SK-N-SH (cell line): ENCODE results near the gene MAPK14. TPM values are rescaled to one million over a fixed set of nuclear protein-coding genes. Genes with fewer than 3 reads are reported as not detected.

Source experiments
- CTCF ChIA-PET: fragments of 300-600, 350-600 bp; formaldehyde crosslinking; extraction: SDS; loops from one replicate; lab custom pipeline; 2021; lab: Yijun Ruan, JAX
- POLR2A ChIA-PET: fragments of 350-600 bp; sonication (Branson Sonifier 250); formaldehyde crosslinking; extraction: SDS; loops from one replicate; lab custom pipeline; 2020; ENCODE audit warnings: antibody characterized with exemption, inconsistent platforms; lab: Yijun Ruan, JAX
- DNase-seq: peaks from one replicate; pipeline ENCODE4 v3.0.0; 2012
- H2AFZ ChIP-seq: fragments of 200-600 bp; sonication (generic); 2 replicates; pipeline ENCODE4 v1.8.1; 2016; ENCODE audit warnings: antibody characterized with exemption, mild to moderate bottlenecking, low read depth
- H3F3A ChIP-seq: fragments of 200-600 bp; sonication (generic); replicated peaks from 2 replicates; pipeline ENCODE3; 2016; ENCODE audit warnings: antibody characterized with exemption, mild to moderate bottlenecking; ENCODE audit not compliant: insufficient read depth
- H3K27ac ChIP-seq, 2 experiments: fragments of 200-500 bp in 1 of 2; fragments of 200-600 bp in 1 of 2; sonication (Bioruptor generic) in 1 of 2; sonication (generic), shearing (Covaris generic) in 1 of 2; 2 replicates each; pipeline versions ENCODE4 v1.5.1 to v1.6.1; 2014 to 2016; ENCODE audit warnings: low read depth in 2 of 2, inconsistent platforms in 1 of 2, low read length in 1 of 2, mild to moderate bottlenecking in 1 of 2, mixed read lengths in 1 of 2
- H3K27me3 ChIP-seq: fragments of 200-600 bp; sonication (generic), shearing (Covaris generic); 2 replicates; pipeline ENCODE4 v1.6.1; 2016; ENCODE audit warnings: mixed run types; ENCODE audit not compliant: insufficient read depth
- H3K36me3 ChIP-seq, 2 experiments: fragments of 200-500 bp in 1 of 2; fragments of 200-600 bp in 1 of 2; sonication (Bioruptor generic) in 1 of 2; sonication (generic) in 1 of 2; replicated peaks in 1 of 2; 2 replicates each; pipeline versions ENCODE3 to v1.5.1; 2014 to 2016; ENCODE audit warnings: low read length in 1 of 2, mild to moderate bottlenecking in 1 of 2; ENCODE audit not compliant: insufficient read depth in 2 of 2, control insufficient read depth in 1 of 2
- H3K4me1 ChIP-seq, 2 experiments: fragments of 200-500 bp in 1 of 2; fragments of 200-600 bp in 1 of 2; sonication (Bioruptor generic) in 1 of 2; sonication (generic), shearing (Covaris generic) in 1 of 2; 2 replicates each; pipeline versions ENCODE4 v1.5.1 to v1.6.1; 2014 to 2016; ENCODE audit warnings: low read depth in 1 of 2, low read length in 1 of 2, mixed run types in 1 of 2; ENCODE audit not compliant: insufficient read depth in 2 of 2, control insufficient read depth in 1 of 2
- H3K4me2 ChIP-seq: fragments of 200-600 bp; sonication (generic), shearing (Covaris generic); 2 replicates; pipeline ENCODE4 v1.6.1; 2017; ENCODE audit warnings: mixed run types
- H3K4me3 ChIP-seq, 2 experiments: fragments of 200-500 bp in 1 of 2; fragments of 200-600 bp in 1 of 2; sonication (Bioruptor generic) in 1 of 2; sonication (generic), shearing (Covaris generic) in 1 of 2; 2 replicates each; pipeline versions ENCODE4 v1.5.1 to v1.8.1; 2014 to 2016; ENCODE audit warnings: low read depth in 2 of 2, inconsistent platforms in 1 of 2, low read length in 1 of 2, mild to moderate bottlenecking in 1 of 2, mixed read lengths in 1 of 2, moderate library complexity in 1 of 2
- H3K79me2 ChIP-seq: fragments of 200-600 bp; sonication (generic); 2 replicates; pipeline ENCODE4 v1.8.1; 2017; ENCODE audit warnings: mild to moderate bottlenecking; ENCODE audit not compliant: insufficient read depth
- H3K9ac ChIP-seq: fragments of 200-600 bp; sonication (generic); 2 replicates; pipeline ENCODE4 v1.6.1; 2017; ENCODE audit warnings: mixed run types
- H3K9me2 ChIP-seq: fragments of 200-600 bp; sonication (generic); 2 replicates; pipeline ENCODE4 v1.6.1; 2017; ENCODE audit warnings: mixed run types
- H3K9me3 ChIP-seq: fragments of 200-600 bp; sonication (generic); 2 replicates; pipeline ENCODE4 v1.6.1; 2017; ENCODE audit warnings: mixed run types, mild to moderate bottlenecking, moderate library complexity
- H4K20me1 ChIP-seq: fragments of 200-600 bp; sonication (generic); 2 replicates; pipeline ENCODE4 v1.6.1; 2017; ENCODE audit warnings: mild to moderate bottlenecking, mixed run types; ENCODE audit not compliant: insufficient read depth
- CHD2 ChIP-seq: fragments of 150-350 bp; IDR thresholded peaks from 2 replicates; pipeline ENCODE4 v1.6.1; 2018; ENCODE audit warnings: low read length; ENCODE audit not compliant: partially characterized antibody
- ELF1 ChIP-seq: IDR thresholded peaks from 2 replicates; pipeline ENCODE4 v1.4.0; 2012
- EZH2phosphoT487 ChIP-seq: fragments of 200-600 bp; sonication (generic); IDR thresholded peaks from 2 replicates; pipeline ENCODE4 v1.6.1; 2017; ENCODE audit warnings: low read depth, mixed run types, mild to moderate bottlenecking, antibody characterized with exemption, moderate library complexity, borderline replicate concordance
- FOSL2 ChIP-seq: IDR thresholded peaks from 2 replicates; pipeline ENCODE4 v1.4.0; 2012; ENCODE audit warnings: low read depth, mild to moderate bottlenecking, moderate library complexity, borderline replicate concordance
- FOXM1 ChIP-seq: IDR thresholded peaks from 2 replicates; pipeline ENCODE4 v1.4.0; 2012; ENCODE audit warnings: low read depth, mild to moderate bottlenecking
- GABPA ChIP-seq: IDR thresholded peaks from 2 replicates; pipeline ENCODE4 v1.4.0; 2012; ENCODE audit warnings: low read depth, mild to moderate bottlenecking
- GATA2 ChIP-seq: sonication (generic); formaldehyde crosslinking; IDR thresholded peaks from 2 replicates; pipeline ENCODE4 v1.5.0; 2020; ENCODE audit warnings: mild to moderate bottlenecking, missing genetic modification reagents
- IRF3 ChIP-seq: fragments of 150-350 bp; IDR thresholded peaks from 2 replicates; pipeline ENCODE4 v1.6.1; 2016; ENCODE audit warnings: mild to moderate bottlenecking, low read depth, low read length
- JUND ChIP-seq: IDR thresholded peaks from 2 replicates; pipeline ENCODE4 v1.4.0; 2012
- NFIC ChIP-seq: IDR thresholded peaks from 2 replicates; pipeline ENCODE4 v1.4.0; 2012; ENCODE audit warnings: borderline replicate concordance
- NRF1 ChIP-seq: IDR thresholded peaks from 2 replicates; pipeline ENCODE4 v1.6.1; 2012; ENCODE audit warnings: low read depth, mild to moderate bottlenecking, low read length
- RAD21 ChIP-seq: IDR thresholded peaks from 2 replicates; pipeline ENCODE4 v1.6.1; 2012; ENCODE audit warnings: mild to moderate bottlenecking, low read length
- REST ChIP-seq: IDR thresholded peaks from 2 replicates; pipeline ENCODE4 v1.6.1; 2012; ENCODE audit warnings: mild to moderate bottlenecking, low read depth, low read length, moderate library complexity
- RXRA ChIP-seq: IDR thresholded peaks from 2 replicates; pipeline ENCODE4 v1.4.0; 2012; ENCODE audit warnings: low read depth, mild to moderate bottlenecking, borderline replicate concordance
- ZBTB33 ChIP-seq: IDR thresholded peaks from 2 replicates; pipeline ENCODE4 v1.4.0; 2012; ENCODE audit warnings: low read depth, borderline replicate concordance
- WGBS: methylation state at CpG from one replicate; pipeline ENCODE4 v1.1.6; 2017; ENCODE audit warnings: low lambda C conversion rate; 5-methylcytosine and 5-hydroxymethylcytosine counted together
- polyA plus RNA-seq, 3 experiments: library from polyadenylated mRNA; depleted of rRNA; stranded (reverse); fragments of >200 nt; gene quantifications; 2 replicates each; pipeline ENCODE4 v1.2.3, GENCODE V29; 2012
- TF ChIP-seq, protein P1 (sequence below): fragments of 150-350 bp; IDR thresholded peaks from 2 replicates; pipeline ENCODE4 v1.6.1; 2017; ENCODE audit warnings: antibody characterized with exemption, low read length, low read depth, borderline replicate concordance
- TF ChIP-seq, protein P2 (sequence below): IDR thresholded peaks from 2 replicates; pipeline ENCODE4 v1.4.0; 2012; ENCODE audit warnings: low read depth

The MAPK14 gene
- polyA plus RNA-seq, 1 of the 3 experiments (the other 2 are of a cell fraction), result 19.8 TPM

- ChIA-PET POLR2A (no interaction called here), CTCF (interaction anchor here (0.6 to 1.9 kb wide), 3 partner anchors 34 to 1023 kb away, joined by 3 to 7 read pairs (median 3); no protein-coding TSS in a partner anchor)
- no peak overlapping the region for H2AFZ ChIP-seq
- no peaks in the 10 kb centered on the region for H4K20me1 ChIP-seq
- H3K4me3 ChIP-seq, result no peak overlapping the region
- no peak overlapping the region for H3K27ac ChIP-seq
- no peak overlapping the region for H3K9ac ChIP-seq
- WGBS, result 70% methylated on average over 2 of the region's 2 CpGs
- TF ChIP-seq JUND (no peak), NRF1 (no peak), IRF3 (no peak), RAD21 (no peak), GATA2 (no peak), RXRA (no peak)
- TF ChIP-seq, protein P1, sequence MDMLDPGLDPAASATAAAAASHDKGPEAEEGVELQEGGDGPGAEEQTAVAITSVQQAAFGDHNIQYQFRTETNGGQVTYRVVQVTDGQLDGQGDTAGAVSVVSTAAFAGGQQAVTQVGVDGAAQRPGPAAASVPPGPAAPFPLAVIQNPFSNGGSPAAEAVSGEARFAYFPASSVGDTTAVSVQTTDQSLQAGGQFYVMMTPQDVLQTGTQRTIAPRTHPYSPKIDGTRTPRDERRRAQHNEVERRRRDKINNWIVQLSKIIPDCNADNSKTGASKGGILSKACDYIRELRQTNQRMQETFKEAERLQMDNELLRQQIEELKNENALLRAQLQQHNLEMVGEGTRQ, result no peak
- no peak overlapping the region for H3K4me2 ChIP-seq
- no peak for DNase-seq
- H3F3A ChIP-seq, result no peaks in the 10 kb centered on the region
- H3K27me3 ChIP-seq, result no peaks in the 10 kb centered on the region
- no peaks in the 10 kb centered on the region for H3K79me2 ChIP-seq
- H3K9me3 ChIP-seq, result no peaks in the 10 kb centered on the region
- no peaks in the 10 kb centered on the region for H3K9me2 ChIP-seq
- H3K36me3 ChIP-seq, result no peaks in the 10 kb centered on the region
- no peaks in the 10 kb centered on the region for H3K4me1 ChIP-seq
Observed at GRCh38 chr6:36155662-36156061, 128.1 kb downstream of the MAPK14 start.

- WGBS, result 56% methylated on average over 4 of the region's 4 CpGs
- no peaks in the 10 kb centered on the region for H4K20me1 ChIP-seq
- no peaks in the 10 kb centered on the region for H3K9me2 ChIP-seq
- H3K9me3 ChIP-seq, result no peaks in the 10 kb centered on the region
- H3K4me2 ChIP-seq, result no peak overlapping the region
- H3F3A ChIP-seq, result no peaks in the 10 kb centered on the region
- no peaks in the 10 kb centered on the region for H3K36me3 ChIP-seq
- H3K79me2 ChIP-seq, result no peaks in the 10 kb centered on the region
- H3K9ac ChIP-seq, result no peak overlapping the region
- ChIA-PET CTCF (no interaction called here), POLR2A (no interaction called here)
- DNase-seq, result no peak
- H2AFZ ChIP-seq, result no peak overlapping the region
- no peaks in the 10 kb centered on the region for H3K27me3 ChIP-seq
- no peak overlapping the region for H3K27ac ChIP-seq
- no peak overlapping the region for H3K4me3 ChIP-seq
- H3K4me1 ChIP-seq, result no peaks in the 10 kb centered on the region
- TF ChIP-seq ELF1 (no peak), ZBTB33 (no peak), FOSL2 (no peak), GATA2 (no peak), NFIC (no peak), FOXM1 (no peak), REST (no peak), RAD21 (no peak), IRF3 (no peak), JUND (no peak), GABPA (no peak), CHD2 (no peak), EZH2phosphoT487 (no peak)
- TF ChIP-seq, protein P2, sequence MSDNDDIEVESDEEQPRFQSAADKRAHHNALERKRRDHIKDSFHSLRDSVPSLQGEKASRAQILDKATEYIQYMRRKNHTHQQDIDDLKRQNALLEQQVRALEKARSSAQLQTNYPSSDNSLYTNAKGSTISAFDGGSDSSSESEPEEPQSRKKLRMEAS, result no peak
Observed at GRCh38 chr6:36160147-36160760, 132.6 kb downstream of the MAPK14 start.
